GM18907 (cell line): ENCODE results near the gene APOL1.
"Not testable (repeated sequence)": the region's sequence is repeated elsewhere in the genome, so short reads cannot be mapped to it uniquely, and the experiment has no call there.

Experiments used
- ATAC-seq: cut with Tn5 transposase; IDR thresholded peaks from one replicate; pipeline ENCODE4 v1.9.1; 2021; ENCODE audit warnings: mild to moderate bottlenecking, moderate library complexity; ENCODE audit not compliant: unreplicated experiment

Gene APOL1

DNA sequence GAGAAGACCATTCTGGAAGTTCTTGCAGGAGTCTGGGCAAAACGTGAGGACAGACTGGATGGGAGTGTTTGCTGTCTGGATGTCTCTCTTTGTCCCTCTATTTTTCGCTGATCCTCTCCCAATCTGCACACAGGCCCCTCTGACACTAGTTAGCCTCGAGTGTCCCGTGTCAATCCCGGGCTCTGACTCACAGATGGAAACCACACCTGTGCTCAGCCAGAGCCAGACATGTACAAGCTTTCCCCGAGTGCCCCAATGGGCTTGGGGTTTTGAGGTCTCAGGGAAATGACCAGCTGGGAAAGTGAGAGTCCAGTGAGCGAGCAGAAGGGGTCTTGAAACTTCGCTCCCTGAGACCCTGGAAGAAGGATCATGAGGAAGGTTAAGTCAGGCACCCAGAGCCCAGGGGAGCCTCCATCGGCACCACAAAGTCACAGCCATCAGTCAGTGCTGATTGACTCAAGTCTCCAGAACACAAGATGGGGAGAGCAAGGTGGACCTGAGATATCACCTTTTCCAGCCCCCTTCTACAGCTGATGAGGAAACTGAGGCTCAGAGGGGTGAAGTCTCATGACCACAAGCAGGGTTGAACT lies 27.5 kb upstream of the APOL1 start:
- ATAC-seq: no peak

GRCh38 chr22:36226189-36226588 lies 26.7 kb upstream of the APOL1 start:
- ATAC-seq: no peak

- no peak for ATAC-seq
Measured at GRCh38 chr22:36227396-36227795, 25.5 kb upstream of the APOL1 start.

GRCh38 chr22:36227806-36228205 lies 25.1 kb upstream of the APOL1 start:
- ATAC-seq: no peak

DNA sequence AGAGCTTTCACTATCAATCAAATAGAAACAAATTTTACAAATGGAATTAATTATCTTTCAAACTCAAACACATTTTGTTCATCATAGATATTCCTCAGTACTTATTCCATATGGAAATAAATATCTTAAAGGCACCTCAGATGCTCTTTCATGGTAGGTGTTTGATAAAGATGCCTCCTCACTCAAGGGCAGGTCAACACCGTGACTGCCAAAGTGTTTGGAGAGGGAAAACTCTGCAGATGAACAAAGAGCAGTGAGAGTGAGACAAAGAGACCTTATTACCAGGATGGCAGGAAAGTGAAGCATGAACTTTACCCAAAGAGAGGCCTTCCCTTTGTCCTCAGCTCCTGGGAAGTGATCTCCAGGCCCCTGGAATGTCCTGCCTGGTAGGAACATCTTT lies 24.6 kb upstream of the APOL1 start:
- not testable (repeated sequence) for ATAC-seq

DNA sequence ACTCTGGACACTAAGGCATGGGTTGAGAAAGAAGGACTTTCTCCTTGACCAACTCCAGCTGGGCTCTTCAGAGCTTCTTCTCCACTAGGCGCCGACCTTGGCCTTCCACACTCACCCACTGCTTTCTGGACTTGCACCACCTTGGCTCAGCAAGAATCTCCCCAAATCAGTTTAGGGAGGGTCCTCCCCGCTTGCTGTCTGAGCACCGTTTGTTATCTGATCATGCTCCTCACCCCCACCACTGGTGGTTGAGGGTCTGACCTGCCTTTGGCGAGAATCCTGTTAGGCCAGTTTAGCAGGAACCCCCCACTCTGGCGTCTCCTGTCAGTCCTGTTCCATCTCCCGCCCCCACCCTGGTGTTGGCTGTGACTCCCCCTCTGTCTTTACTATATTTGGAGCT lies 24.0 kb upstream of the APOL1 start:
- ATAC-seq: no peak

DNA sequence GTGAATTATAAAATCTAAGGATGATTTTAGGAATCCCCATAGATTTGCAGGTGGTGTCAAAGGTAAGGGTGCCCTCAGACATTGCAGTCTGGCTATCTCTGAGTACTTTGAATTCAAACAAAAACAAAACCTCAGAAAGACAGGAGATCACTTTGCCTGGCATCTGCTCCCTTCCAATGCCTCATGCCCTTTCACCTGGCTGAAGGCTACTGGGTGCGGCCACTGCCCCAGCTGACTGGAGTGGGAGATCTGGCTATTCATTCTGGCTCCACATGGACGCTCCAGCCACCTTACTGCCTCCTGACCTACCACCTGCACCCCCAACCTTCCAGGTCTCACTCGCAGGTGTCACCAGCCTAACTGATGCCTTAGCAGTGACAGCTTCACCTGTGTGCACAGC lies 23.3 kb upstream of the APOL1 start:
- ATAC-seq: not testable (repeated sequence)

GRCh38 chr22:36231051-36231450 lies 21.9 kb upstream of the APOL1 start:
- not testable (repeated sequence) for ATAC-seq

DNA sequence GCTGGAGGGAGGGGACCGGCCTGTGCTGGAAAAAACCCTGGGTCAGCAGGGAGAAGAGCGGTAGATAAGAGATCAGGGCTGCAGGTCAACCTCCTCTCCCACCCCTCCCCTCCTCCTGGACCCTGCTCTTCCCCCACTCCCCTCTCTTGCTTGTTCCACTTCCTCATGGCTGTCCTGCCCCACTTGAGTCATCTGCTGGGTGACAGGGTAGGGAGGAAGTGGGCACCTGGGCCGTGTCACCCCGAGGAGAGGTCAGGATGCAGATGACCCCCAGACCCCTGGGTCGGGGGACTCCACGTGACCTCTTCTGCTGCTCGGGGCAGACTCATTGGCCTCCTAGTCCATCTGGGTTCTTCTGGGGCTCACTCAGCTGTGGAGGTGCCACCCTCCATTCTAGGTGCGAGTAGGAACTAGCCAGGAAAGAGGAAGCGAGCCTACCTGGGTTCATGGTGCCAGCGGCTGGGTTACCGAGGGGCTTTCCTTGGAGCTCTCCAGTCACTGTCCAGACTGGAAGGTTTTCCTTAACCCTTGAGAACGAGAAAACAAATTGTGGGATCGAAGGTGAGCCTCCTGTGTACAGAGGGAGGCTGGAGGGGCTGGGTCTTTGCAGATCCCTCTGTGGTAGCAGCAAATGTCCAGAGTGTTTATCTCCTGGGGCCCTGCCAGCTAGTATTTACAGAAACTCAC lies 20.1 kb upstream of the APOL1 start:
- ATAC-seq: no peak

- no peak for ATAC-seq
Measured at GRCh38 chr22:36233796-36234195, 19.1 kb upstream of the APOL1 start.

GRCh38 chr22:36234213-36234612 lies 18.7 kb upstream of the APOL1 start:
- ATAC-seq: no peak

DNA sequence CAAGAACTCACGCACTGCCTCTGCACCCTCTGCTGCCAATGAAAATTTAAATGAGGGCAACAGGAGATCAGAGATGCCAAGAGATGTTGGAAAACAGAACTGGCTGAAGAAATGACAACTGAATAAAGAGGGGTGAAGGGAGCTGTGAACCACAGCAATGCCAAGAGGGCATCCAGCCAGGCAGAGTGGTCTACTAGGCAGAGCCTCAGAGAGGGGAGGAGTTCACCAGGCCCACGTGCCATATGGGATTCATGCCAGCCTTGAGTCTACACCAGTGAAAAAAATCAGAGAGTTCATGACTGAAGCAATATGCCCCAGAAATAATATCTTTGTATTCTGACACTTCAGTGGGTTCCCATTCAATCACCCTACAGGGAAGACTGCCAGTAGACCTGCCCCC lies 18.0 kb upstream of the APOL1 start:
- no peak for ATAC-seq

GRCh38 chr22:36235585-36235984 lies 17.3 kb upstream of the APOL1 start:
- no peak for ATAC-seq

- ATAC-seq: no peak
Measured at GRCh38 chr22:36236388-36237319, 16.3 kb upstream of the APOL1 start.

DNA sequence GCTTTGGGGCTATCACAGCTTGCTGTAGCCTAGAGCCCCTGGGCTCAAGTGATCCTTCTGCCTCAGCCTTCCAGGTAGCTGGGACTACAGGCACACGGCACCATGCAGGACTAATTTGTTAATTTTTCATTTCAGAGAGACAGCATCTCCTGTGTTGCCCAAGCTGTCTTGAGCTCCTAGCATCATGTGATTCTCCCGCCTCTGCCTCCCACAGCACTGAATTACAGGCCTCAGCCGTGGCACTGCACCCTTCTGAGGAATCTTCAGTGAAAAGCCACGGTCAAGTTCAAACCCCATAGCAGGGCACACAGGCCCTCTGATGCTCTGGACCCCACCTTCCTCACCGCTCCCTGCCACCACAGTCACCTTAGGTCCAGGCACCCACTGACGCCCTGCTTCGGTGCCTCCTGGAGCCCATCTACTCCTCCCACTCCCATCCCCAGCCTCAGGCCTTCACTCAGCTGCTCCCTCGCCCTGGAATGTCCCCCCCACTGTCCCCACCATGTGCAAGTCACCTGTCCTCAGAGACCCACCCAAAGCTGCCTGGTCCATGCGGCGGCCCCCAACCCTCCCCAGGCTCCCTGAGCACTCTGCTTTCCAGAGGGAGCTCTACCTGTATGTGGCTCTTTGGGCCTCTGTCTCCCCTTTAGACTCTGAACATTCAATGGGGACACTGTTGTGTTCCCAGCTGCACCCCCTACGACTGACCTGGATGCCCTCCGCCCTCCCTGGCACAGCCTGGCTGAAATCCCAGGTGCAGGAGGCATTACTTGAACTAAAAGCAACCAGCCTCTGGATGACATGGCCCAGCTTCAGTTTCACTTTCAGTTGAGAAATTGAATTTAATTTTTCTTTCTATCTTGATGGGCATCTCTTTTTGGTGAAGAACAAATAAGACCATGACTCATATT lies 15.2 kb upstream of the APOL1 start:
- no peak for ATAC-seq

DNA sequence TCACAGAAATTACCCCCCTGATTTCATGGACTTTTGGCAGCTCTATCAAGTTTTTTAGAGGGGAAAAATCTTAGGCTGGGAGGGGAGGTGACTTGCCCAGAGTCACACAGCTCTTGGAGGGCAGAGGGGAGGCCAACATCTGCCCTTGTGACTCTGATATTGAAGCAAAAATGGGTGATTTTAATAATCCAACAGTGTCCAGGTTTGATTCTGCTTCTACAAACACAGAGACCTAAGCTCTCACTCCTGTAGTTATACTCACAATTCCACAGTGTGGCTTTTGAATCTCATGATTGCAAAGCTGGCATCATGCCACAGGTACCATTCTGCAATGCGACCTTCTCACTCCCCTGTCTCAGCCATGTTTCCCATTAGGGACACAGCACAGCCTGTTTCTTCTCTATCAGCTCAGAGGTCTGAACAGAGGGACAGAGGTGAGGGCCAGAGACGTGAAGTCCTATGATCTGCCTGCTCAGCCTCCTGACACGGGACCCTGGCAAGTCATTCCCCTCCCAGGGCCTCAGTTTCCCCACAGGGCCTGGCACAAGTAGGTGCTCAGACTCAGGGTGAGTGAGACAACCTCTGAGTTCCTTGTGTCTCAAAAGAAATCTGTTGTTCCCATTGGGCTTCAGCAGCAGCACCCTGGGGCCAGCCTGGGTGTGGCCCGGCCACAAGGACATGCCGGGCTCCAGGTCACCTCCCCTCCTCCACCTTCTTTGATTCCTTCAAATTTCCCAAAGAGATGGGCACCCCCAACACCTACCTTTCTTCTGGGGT lies 14.4 kb upstream of the APOL1 start:
- peak; percentile 7 for ATAC-seq

- no peak for ATAC-seq
Measured at GRCh38 chr22:36239150-36239400, 13.9 kb upstream of the APOL1 start.

GRCh38 chr22:36239401-36240171 lies 13.3 kb upstream of the APOL1 start, which contains the start of gene APOL2:
APOL2 (minus strand) TSS chr22:36239527; CDS start chr22:36233162, 6,365 bp downstream.
- ATAC-seq: peak; percentile 91

DNA sequence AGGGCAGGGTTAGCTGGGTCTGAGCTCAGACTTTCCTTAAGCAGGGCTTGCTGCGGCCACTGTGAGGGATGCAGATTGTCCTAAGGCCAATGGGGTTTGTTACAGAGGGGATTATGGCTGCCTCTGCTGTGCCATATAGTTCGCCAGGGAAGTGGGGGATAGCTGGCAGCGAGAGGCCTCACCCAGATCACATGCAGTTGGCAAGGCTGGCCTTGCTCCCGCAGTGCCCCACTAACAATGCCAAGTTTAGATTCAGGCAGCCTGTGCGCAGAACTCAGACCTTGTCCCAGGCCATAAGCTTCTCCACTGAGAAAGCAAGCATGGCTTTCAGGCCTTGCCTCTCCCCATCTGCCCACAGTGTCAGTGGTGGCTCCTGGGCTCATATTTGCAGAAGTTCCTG lies 8.9 kb upstream of the APOL1 start:
- no peak for ATAC-seq
